SU-DHL-6 (cell line): ENCODE data around the gene ALKBH2.

Source experiments
- H2AFZ ChIP-seq: fragments of 200-600 bp; sonication (generic); 2 replicates; pipeline ENCODE4 v1.6.1; 2014; ENCODE audit warnings: low read depth, mild to moderate bottlenecking, moderate library complexity, mixed read lengths, antibody characterized with exemption, low read length; ENCODE audit not compliant: severe bottlenecking
- H3F3A ChIP-seq: fragments of 200-600 bp; shearing (Covaris generic); 2 replicates; pipeline ENCODE4 v1.6.0; 2016; ENCODE audit warnings: antibody characterized with exemption, mild to moderate bottlenecking; ENCODE audit not compliant: insufficient read depth
- H3K27ac ChIP-seq: fragments of 200-600 bp; sonication (generic); 2 replicates; pipeline ENCODE4 v1.5.1; 2016; ENCODE audit warnings: low read depth, mild to moderate bottlenecking, low read length, moderate library complexity, mixed read lengths
- H3K27me3 ChIP-seq: fragments of 200-600 bp; sonication (generic), shearing (Covaris generic); 2 replicates; pipeline ENCODE4 v1.6.0; 2014; ENCODE audit warnings: mild to moderate bottlenecking, low read length
- H3K36me3 ChIP-seq: fragments of 200-600 bp; sonication (generic); 2 replicates; pipeline ENCODE4 v1.6.1; 2014; ENCODE audit warnings: mild to moderate bottlenecking, low read length, mixed read lengths
- H3K4me2 ChIP-seq: fragments of 300-600, 200-600 bp; shearing (Covaris generic), sonication (generic); 2 replicates; pipeline ENCODE4 v1.6.0; 2014; ENCODE audit warnings: low read length, low read depth, mild to moderate bottlenecking; ENCODE audit not compliant: poor library complexity, severe bottlenecking
- H3K4me3 ChIP-seq: fragments of 200-600 bp; sonication (generic); 2 replicates; pipeline ENCODE4 v1.5.1; 2014; ENCODE audit warnings: antibody characterized with exemption, low read length, mild to moderate bottlenecking, mixed read lengths; ENCODE audit not compliant: insufficient read depth, poor library complexity, severe bottlenecking
- H3K79me2 ChIP-seq: fragments of 200-600 bp; sonication (generic); 2 replicates; pipeline ENCODE4 v1.6.1; 2014; ENCODE audit warnings: mild to moderate bottlenecking, low read length, moderate library complexity; ENCODE audit not compliant: insufficient read depth
- H3K9ac ChIP-seq: fragments of 200-600 bp; sonication (generic); 2 replicates; pipeline ENCODE4 v1.7.0; 2014; ENCODE audit warnings: mild to moderate bottlenecking, low read length
- H3K9me2 ChIP-seq: fragments of 200-600 bp; sonication (generic); replicated peaks from 2 replicates; pipeline ENCODE4 v1.6.1; 2014; ENCODE audit warnings: low read length; ENCODE audit not compliant: insufficient read depth
- H3K9me3 ChIP-seq: fragments of 200-600 bp; sonication (generic); 2 replicates; pipeline ENCODE4 v1.6.1; 2014; ENCODE audit warnings: low read length, mixed read lengths; ENCODE audit not compliant: insufficient read depth
- H4K20me1 ChIP-seq: fragments of 200-600 bp; sonication (generic); 2 replicates; pipeline ENCODE4 v1.6.1; 2014; ENCODE audit warnings: low read depth, mild to moderate bottlenecking, antibody characterized with exemption, low read length, moderate library complexity, mixed read lengths
- EZH2phosphoT487 ChIP-seq: fragments of 200-600 bp; sonication (generic), shearing (Covaris generic); conservative IDR thresholded peaks from 2 replicates; pipeline ENCODE4 v1.6.1; 2018; ENCODE audit warnings: mild to moderate bottlenecking, antibody characterized with exemption, low read length, moderate library complexity, mixed read lengths
- TF ChIP-seq, protein P1 (sequence below): fragments of 200-600 bp; sonication (generic); IDR thresholded peaks from one replicate; pipeline ENCODE4 v1.5.1; 2017; ENCODE audit warnings: antibody characterized with exemption, mild to moderate bottlenecking, low read length, moderate library complexity; ENCODE audit not compliant: insufficient read depth, poor library complexity, severe bottlenecking

ALKBH2 gene

GRCh38 chr12:109139360-109139759, 46.1 kb upstream of the ALKBH2 start:
- H3F3A ChIP-seq = no peaks in the 10 kb centered on the region
- no peak overlapping the region for H3K4me2 ChIP-seq
- H3K4me3 ChIP-seq = no peak overlapping the region
- H3K27me3 ChIP-seq = no peaks in the 10 kb centered on the region
- no peak for TF ChIP-seq EZH2phosphoT487
- TF ChIP-seq, protein P1, sequence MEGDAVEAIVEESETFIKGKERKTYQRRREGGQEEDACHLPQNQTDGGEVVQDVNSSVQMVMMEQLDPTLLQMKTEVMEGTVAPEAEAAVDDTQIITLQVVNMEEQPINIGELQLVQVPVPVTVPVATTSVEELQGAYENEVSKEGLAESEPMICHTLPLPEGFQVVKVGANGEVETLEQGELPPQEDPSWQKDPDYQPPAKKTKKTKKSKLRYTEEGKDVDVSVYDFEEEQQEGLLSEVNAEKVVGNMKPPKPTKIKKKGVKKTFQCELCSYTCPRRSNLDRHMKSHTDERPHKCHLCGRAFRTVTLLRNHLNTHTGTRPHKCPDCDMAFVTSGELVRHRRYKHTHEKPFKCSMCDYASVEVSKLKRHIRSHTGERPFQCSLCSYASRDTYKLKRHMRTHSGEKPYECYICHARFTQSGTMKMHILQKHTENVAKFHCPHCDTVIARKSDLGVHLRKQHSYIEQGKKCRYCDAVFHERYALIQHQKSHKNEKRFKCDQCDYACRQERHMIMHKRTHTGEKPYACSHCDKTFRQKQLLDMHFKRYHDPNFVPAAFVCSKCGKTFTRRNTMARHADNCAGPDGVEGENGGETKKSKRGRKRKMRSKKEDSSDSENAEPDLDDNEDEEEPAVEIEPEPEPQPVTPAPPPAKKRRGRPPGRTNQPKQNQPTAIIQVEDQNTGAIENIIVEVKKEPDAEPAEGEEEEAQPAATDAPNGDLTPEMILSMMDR = no peak
- H3K36me3 ChIP-seq = no peaks in the 10 kb centered on the region
- H4K20me1 ChIP-seq = no peaks in the 10 kb centered on the region
- H2AFZ ChIP-seq = no peak overlapping the region
- H3K9me2 ChIP-seq = no peaks in the 10 kb centered on the region
- H3K9ac ChIP-seq = no peak overlapping the region
- H3K9me3 ChIP-seq = no peaks in the 10 kb centered on the region
- H3K27ac ChIP-seq = no peak overlapping the region
- no peaks in the 10 kb centered on the region for H3K79me2 ChIP-seq

GRCh38 chr12:109137055-109137454, 43.8 kb upstream of the ALKBH2 start:
- H3K9ac ChIP-seq = no peak overlapping the region
- H3K79me2 ChIP-seq = no peaks in the 10 kb centered on the region
- no peak overlapping the region for H2AFZ ChIP-seq
- TF ChIP-seq, protein P1 = no peak
- no peak for TF ChIP-seq EZH2phosphoT487
- no peaks in the 10 kb centered on the region for H3F3A ChIP-seq
- H3K36me3 ChIP-seq = no peaks in the 10 kb centered on the region
- no peaks in the 10 kb centered on the region for H3K27me3 ChIP-seq
- H3K27ac ChIP-seq = no peak overlapping the region
- H3K4me3 ChIP-seq = no peak overlapping the region
- H3K9me2 ChIP-seq = no peaks in the 10 kb centered on the region
- no peaks in the 10 kb centered on the region for H3K9me3 ChIP-seq
- no peaks in the 10 kb centered on the region for H4K20me1 ChIP-seq
- no peak overlapping the region for H3K4me2 ChIP-seq

GRCh38 chr12:109134186-109134917, 41.1 kb upstream of the ALKBH2 start:
- TF ChIP-seq, protein P1 = peak; percentile 14
- TF ChIP-seq EZH2phosphoT487 = no peak
- no peak overlapping the region for H2AFZ ChIP-seq

More at GRCh38 chr12:109134186-109134917, 41.1 kb upstream of the ALKBH2 start:
- Histone ChIP-seq H3K79me2 (no peaks in the 10 kb centered on the region), H3K9me3 (no peaks in the 10 kb centered on the region), H3F3A (no peaks in the 10 kb centered on the region), H3K9ac (no peak overlapping the region), H3K4me2 (no peak overlapping the region), H3K36me3 (no peaks in the 10 kb centered on the region), H3K27me3 (no peaks in the 10 kb centered on the region), H3K9me2 (no peaks in the 10 kb centered on the region), H4K20me1 (no peaks in the 10 kb centered on the region), H3K4me3 (no peak overlapping the region), H3K27ac (no peak overlapping the region)
